Right ventricle myocardium superior (tissue), 1 donor: Measurements from ENCODE around the gene ZP2. TPM values are rescaled to one million over a fixed set of nuclear protein-coding genes. Genes with fewer than 3 reads are reported as not detected.
"Not testable (repeated sequence)": the region's sequence is repeated elsewhere in the genome, so short reads cannot be mapped to it uniquely, and the experiment has no call there.

Experiments
- ATAC-seq: fragments of 200-7000 bp; cut with Tn5 transposase; one replicate; pipeline ENCODE4 v1.9.1; 2020; ENCODE audit warnings: mild to moderate bottlenecking; ENCODE audit not compliant: poor library complexity
- DNase-seq: peaks from one replicate; pipeline ENCODE4 v3.0.0-alpha.2; 2020
- intact Hi-C: fragments of 100-400 bp; cut with DNase I; formaldehyde crosslinking; loops from one replicate; pipeline ENCODE4 v1.11.2; 2022
- total RNA-seq: library from RNA; stranded (reverse); fragmentation: NEBNext Ultra II Directional; extraction: Animal tissue kit (Norgen Biotek cat#: 25700); gene quantifications from one replicate; pipeline ENCODE4 v1.2.1, GENCODE V29; 2021
- donor health status: DM: no; HTN: yes; CAD: no; lungs with severe emphysema.

The ZP2 gene
- total RNA-seq, 1 donor from 2014 or later: not detected

GRCh38 chr16:21184834-21185233 is 26.5 kb downstream of the ZP2 start:
- intact Hi-C loops: loop anchor here (10.0 kb wide), 1 partner anchor 370 kb away; no protein-coding TSS in a partner anchor
- DNase-seq: no peak
- ATAC-seq: no peak

DNA sequence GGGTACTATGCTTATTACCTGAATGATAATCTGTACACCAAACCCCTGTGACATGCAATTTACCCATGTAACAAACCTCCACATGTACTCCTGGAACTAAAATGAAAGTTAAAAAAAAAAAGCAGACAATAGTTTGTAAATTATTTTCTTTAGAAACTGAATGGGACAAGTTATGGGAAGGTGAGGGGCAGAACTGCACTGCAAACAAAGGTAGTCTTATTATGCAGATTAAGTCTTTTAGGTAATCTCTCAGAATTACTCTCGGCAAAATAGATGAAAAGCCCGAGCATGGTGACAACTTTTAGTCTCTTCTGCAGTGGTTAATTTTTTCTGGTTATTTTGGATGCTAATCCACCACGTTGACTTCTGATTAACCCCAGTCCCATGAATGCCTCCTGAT is 27.4 kb downstream of the ZP2 start:
- no peak for ATAC-seq

GRCh38 chr16:21179983-21180365 is 31.4 kb downstream of the ZP2 start:
- DNase-seq: no peak
- peak; percentile 21 for ATAC-seq
- intact Hi-C loops: loop anchor here (10.0 kb wide), 1 partner anchor 375 kb away; no protein-coding TSS in a partner anchor

More for the DNA sequence above, 27.4 kb downstream of the ZP2 start:
- intact Hi-C loops: loop anchor here (10.0 kb wide), 1 partner anchor 371 kb away; no protein-coding TSS in a partner anchor
- no peak for DNase-seq

GRCh38 chr16:21179126-21179982 is 32.0 kb downstream of the ZP2 start:
- intact Hi-C loops: no loop called here
- DNase-seq: peak; percentile 45
- peak; percentile 76 for ATAC-seq

DNA sequence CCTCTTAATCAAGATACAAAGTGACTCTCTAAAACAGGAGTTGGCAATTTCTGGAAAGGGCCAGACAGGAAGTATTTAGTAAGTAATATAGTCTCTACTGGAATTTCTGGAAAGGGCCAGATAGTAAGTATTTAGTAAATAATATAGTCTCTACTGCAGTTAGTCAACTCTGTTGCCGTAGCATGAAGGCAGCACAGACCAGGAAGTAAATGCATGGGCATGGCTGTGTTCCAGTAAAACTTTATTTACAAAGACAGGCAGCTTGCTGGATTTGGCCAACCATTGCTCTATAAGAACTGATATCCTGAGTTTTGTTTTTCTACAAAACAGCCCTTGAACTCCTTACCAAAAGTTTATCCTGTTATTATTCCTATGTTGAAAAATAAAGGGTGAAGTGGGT is 36.0 kb downstream of the ZP2 start:
- intact Hi-C loops: no loop called here
- ATAC-seq (no peak), DNase-seq (no peak)

DNA sequence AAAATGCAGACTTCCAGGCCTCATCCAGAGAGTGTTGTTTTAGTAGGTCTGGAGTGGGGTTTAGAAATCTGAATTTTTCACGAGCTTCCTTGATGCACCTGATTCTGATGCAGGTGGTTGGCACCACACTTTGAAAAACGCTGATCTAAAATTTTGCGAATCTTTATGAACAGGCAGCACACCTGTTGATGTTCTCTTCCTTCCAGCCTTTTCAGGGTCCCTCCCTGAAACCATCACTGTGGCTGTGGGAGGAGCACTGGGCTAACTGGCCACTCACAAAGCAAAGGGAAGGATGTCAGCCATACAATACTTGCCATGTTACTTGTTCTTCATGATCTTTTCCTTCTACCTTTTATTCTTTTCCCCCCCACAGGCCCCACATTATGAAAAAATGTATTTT is 38.7 kb downstream of the ZP2 start:
- ATAC-seq (no peak), DNase-seq (no peak)
- intact Hi-C loops: no loop called here

DNA sequence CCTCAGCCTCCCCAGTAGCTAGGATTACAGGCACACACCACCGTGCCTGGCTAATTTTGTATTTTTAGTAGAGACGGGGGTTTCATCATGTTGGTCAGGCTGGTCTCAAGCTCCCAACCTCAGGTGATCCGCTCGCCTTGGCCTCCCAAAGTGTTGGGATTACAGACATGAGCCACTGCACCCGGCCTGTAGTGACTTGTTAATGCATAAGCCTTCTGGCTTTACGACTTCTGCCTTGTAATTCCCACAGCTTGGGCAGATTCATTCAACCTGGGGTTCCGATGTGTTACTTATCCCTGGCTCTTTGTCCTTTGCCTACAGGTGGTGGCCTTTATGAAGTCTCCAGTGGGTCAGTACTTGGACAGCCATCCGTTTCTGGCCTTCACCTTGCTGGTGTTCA is 41.3 kb downstream of the ZP2 start:
- DNase-seq, ATAC-seq, intact Hi-C loops: not testable (repeated sequence)

GRCh38 chr16:21169249-21169981 is 42.0 kb downstream of the ZP2 start:
- intact Hi-C loops: no loop called here
- no peak for ATAC-seq

DNA sequence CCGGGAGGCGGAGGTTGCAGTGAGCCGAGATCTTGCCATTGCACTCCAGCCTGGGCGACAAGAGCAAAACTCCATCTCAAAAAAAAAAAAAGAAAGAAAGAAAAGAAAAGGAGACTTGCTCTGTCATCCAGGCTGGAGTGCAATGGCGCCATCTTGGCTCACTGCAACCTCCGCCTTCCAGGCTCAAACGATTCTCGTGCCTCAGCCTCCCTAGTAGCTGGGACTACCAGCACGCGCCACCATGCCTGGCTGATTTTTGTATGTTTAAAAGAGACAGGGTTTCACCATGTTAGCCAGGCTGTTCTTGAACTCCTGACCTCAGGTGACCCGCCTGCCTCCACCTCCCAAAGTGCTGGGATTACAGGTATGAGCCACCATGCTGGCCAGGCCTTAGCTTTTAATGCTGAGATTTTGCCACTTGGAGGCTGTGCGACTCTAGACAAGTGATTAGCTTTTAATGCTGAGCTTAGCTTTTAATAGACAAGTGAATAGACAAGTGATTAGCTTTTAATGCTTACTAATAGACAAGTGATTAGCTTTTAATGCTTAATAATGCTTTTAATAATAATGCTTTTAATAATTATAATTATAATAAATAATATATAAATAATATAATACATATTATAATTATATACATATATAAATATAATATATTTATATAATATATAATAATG is 43.3 kb downstream of the ZP2 start:
- ATAC-seq: no peak
- intact Hi-C loops: no loop called here
- no peak for DNase-seq

More at GRCh38 chr16:21169249-21169981, 42.0 kb downstream of the ZP2 start:
- no peak for DNase-seq

DNA sequence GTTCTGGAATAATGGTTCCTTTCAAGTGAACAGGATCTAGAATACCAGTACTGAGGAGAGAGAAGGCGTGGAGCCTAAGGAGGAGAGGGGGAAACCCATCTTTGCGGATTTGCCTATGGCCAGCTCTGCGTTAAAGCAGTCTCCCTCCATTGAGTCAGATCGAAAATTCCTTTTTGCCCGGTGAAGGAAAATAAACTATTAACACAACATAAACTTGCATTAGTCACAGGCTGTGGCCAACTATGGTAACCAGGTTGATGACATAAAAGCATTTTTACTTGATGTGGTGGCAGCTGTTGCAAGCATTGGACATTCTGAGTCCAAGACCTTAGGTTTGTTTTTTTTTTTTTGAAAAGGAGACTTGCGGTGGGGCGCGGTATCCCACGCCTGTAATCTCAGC is 44.0 kb downstream of the ZP2 start:
- DNase-seq (no peak), ATAC-seq (no peak)
- intact Hi-C loops: no loop called here

- ATAC-seq (no peak), DNase-seq (no peak)
- intact Hi-C loops: no loop called here
Measured at GRCh38 chr16:21166561-21166961, 44.8 kb downstream of the ZP2 start.

DNA sequence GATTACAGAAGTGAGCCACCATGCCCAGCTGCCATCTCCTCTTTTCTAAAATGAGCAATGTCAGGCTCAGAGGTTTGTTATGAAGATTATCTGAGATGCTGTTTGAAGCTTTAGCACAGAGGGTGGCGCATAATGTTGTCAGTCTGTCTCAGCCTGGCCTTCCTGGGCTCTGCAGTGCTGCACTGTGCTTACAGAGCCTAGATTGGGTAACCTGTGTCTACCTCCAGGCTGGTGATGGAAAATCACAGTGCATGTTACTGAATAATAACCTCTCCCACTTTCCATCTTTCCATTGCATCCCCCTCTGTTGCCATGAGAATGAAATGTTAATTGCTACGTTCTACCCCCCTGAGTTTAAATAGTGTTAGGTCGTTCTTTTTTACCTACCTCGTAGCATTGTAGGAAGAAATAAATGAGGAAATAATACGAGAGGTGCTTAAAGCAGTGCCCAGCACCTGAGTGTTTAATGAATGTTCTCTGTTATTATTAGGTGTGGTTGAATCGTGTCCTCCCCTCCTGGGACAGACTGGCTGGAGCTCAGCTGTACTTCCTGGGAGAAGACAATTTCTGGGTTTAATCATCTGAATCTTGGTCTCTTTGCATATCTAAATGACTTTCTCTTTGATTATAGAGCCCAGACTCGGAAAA is 46.7 kb downstream of the ZP2 start:
- no peak for DNase-seq
- intact Hi-C loops: no loop called here
- ATAC-seq: no peak

GRCh38 chr16:21163576-21163975 is 47.8 kb downstream of the ZP2 start:
- no peak for ATAC-seq
- intact Hi-C loops: no loop called here

DNA sequence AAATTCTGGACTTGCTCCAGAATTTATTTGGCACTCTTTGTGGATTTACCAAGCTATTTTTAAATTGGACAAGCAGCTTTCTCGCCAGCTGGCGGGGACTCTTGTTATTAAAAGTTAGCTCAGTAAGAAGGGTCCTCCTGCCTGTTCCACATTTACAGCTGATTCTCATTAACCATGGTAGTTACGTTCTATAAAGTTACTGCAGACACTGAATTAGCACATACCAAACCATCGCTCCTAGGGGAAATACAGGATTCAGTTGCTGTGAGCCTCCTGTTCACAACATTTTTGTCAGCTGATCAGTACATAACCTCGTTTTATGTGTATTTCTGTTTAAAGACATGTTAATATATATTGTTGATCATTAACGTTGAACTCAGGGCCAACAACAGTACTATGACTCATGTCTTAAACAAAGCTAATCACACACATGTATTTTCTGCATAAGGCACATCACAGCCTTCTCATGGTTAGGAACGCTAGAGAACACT is 48.7 kb downstream of the ZP2 start:
- intact Hi-C loops: no loop called here
- ATAC-seq: peak; percentile 20
- peak; percentile 84 for DNase-seq

More at GRCh38 chr16:21163576-21163975, 47.8 kb downstream of the ZP2 start:
- DNase-seq: no peak

GRCh38 chr16:21161211-21161610 is 50.2 kb downstream of the ZP2 start:
- ATAC-seq: peak; percentile 18
- no peak for DNase-seq
- intact Hi-C loops: no loop called here

DNA sequence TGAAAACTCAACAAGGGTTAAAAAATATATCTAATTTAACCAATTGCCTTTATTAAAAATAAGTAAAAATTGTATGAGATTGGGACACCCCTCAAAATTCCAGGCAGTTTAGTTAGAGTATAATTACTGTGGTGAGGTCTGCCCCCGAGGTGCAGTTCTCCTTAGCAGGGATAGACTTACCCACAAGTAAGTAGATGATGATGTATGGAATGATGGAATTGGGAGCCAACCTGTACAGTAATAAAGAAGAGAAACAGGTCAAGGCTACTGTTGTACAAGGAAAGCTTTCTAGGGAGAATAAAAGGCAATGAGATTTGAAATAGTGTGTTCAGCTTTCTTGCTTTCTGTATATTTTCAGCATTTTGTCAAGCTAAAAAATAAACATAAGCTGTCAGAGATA is 51.1 kb downstream of the ZP2 start:
- ATAC-seq (no peak), DNase-seq (no peak)
- intact Hi-C loops: no loop called here

- DNase-seq: peak; percentile 66
- intact Hi-C loops: loop anchor here (2.0 to 10.0 kb wide), 2 partner anchors 141 to 1515 kb away; no protein-coding TSS in a partner anchor
- peak; percentile 40 for ATAC-seq
Measured at GRCh38 chr16:21159281-21159951, 52.0 kb downstream of the ZP2 start.
